ENCODE measurements around the gene CHMP6. TPM values are rescaled to one million over a fixed set of nuclear protein-coding genes. Genes with fewer than 3 reads are reported as not detected.
A peak's percentile ranks its signal among the peaks of the same experiment; 100 is the strongest.

Gene CHMP6
- total and polyA plus RNA-seq, 9 of the 15 experiments (the other 6 are each of a cell fraction or from before 2014, with no cell fraction given) = 0.25 to 30.4 (median 13.4) TPM

- Histone ChIP-seq H3K9ac (ENCODE audit: insufficient read depth in 1 of 2, low read depth in 2 of 2, low read length in 2 of 2) (peak overlapping the region in 1 of 2 experiments; percentile 56; a peak in 1 of 4 replicates), H4K20me1 (replicated peaks; ENCODE audit: control insufficient read depth, insufficient read depth, low read length) (no peaks in the 10 kb centered on the region), H3K27ac (ENCODE audit: extremely low read depth, low read depth, low read length) (no peak overlapping the region), H3K4me2 (ENCODE audit: insufficient read depth, low read length) (no peak overlapping the region), H2AFZ (ENCODE audit: low read depth, low read length) (no peak overlapping the region), H3K9me3 (replicated peaks; ENCODE audit: control insufficient read depth, insufficient read depth, low read depth, low read length) (no peaks in the 10 kb centered on the region), H3K79me2 (ENCODE audit: control insufficient read depth, insufficient read depth, low read length) (no peaks in the 10 kb centered on the region), H3K4me1 (replicated peaks in 1 of 2; ENCODE audit: control insufficient read depth in 2 of 2, insufficient read depth in 2 of 2, low read length in 2 of 2) (peaks cover 19 to 66% of the 10 kb centered on the region in 2 experiments), H3K4me3 (no peak overlapping the region), H3K9me1 (ENCODE audit: control insufficient read depth, insufficient read depth, low read length) (no peaks in the 10 kb centered on the region), H3K27me3 (ENCODE audit: control insufficient read depth in 2 of 2, insufficient read depth in 2 of 2, low read length in 2 of 2) (no peaks in the 10 kb centered on the region), H3K36me3 (ENCODE audit: control insufficient read depth, insufficient read depth, low read length) (peaks cover 40% of the 10 kb centered on the region; the same call in 1 of the 3 replicates)
- FAIRE-seq (no peak), ATAC-seq (no peak), DNase-seq (ENCODE audit: extremely low read depth in 1 of 4, low spot score in 3 of 4) (peak in 1 of 4 experiments; percentile 8)
- ChIA-PET POLR2A (interaction anchor here (0.6 to 2.9 kb wide), 3 partner anchors 19 to 1695 kb away, joined by 3 to 13 read pairs (median 3); no protein-coding TSS in a partner anchor), CTCF (ENCODE audit: low intra/inter-chr PET ratio) (no interaction called here)
- WGBS (ENCODE audit: insufficient coverage, low coverage, missing lambda C conversion rate) = 80% methylated on average over 12 of the region's 18 CpGs
- no TSS peak for BruUV-seq (replicated peaks)
- intact Hi-C loops (cut with micrococcal nuclease) (no loop called here), in situ Hi-C loops (cut with MboI) (loop anchor here (5.0 kb wide), 1 partner anchor 227 kb away; no protein-coding TSS in a partner anchor)
- no peak for TF ChIP-seq ZBTB34 (CRISPR knock-in tag; IDR thresholded peaks at IDR 0.05)
- TF ChIP-seq POLR2G (IDR thresholded peaks at IDR 0.05; ENCODE audit: low read depth, low read length) = peak; percentile 63
- TF ChIP-seq POLR2AphosphoS2 (IDR thresholded peaks at IDR 0.05; ENCODE audit: low read length) = 0 out of 2 replicates have a peak, but pooled peaks have one; percentile 5
- 0 out of 2 replicates have a peak, but pooled peaks have one; percentile 30 for TF ChIP-seq RBFOX2 (IDR thresholded peaks at IDR 0.05; ENCODE audit: low read depth, low read length)
Observed at GRCh38 chr17:81000631-81001357, 9.2 kb downstream of the CHMP6 start.
